Parathyroid adenoma (tissue), 2 donors: ENCODE data around the gene ABHD1.

ENCODE experiments used
- H2AFZ ChIP-seq: fragments of 300-600 bp; sonication (generic); one replicate; pipeline ENCODE4 v1.7.0; 2017; ENCODE audit warnings: antibody characterized with exemption, mild to moderate bottlenecking
- H3K27ac ChIP-seq: fragments of 300-600 bp; sonication (generic); one replicate; pipeline ENCODE4 v1.7.0; 2017
- H3K27me3 ChIP-seq: fragments of 300-600 bp; sonication (generic); one replicate; pipeline ENCODE4 v1.7.0; 2017; ENCODE audit warnings: low read length; ENCODE audit not compliant: control insufficient read depth, insufficient read depth
- H3K36me3 ChIP-seq: fragments of 300-600 bp; sonication (generic); one replicate; pipeline ENCODE4 v1.7.0; 2017; ENCODE audit warnings: low read length; ENCODE audit not compliant: control insufficient read depth, insufficient read depth
- H3K4me1 ChIP-seq: fragments of 300-600 bp; sonication (generic); one replicate; pipeline ENCODE4 v1.7.0; 2017; ENCODE audit warnings: control low read depth
- H3K4me2 ChIP-seq: fragments of 300-600 bp; sonication (generic); one replicate; pipeline ENCODE4 v1.7.0; 2017; ENCODE audit warnings: low read length
- H3K4me3 ChIP-seq: fragments of 300-600 bp; sonication (generic); one replicate; pipeline ENCODE4 v1.7.0; 2017; ENCODE audit warnings: low read depth, low read length
- H3K79me2 ChIP-seq: fragments of 300-600 bp; sonication (generic); one replicate; pipeline ENCODE4 v1.7.0; 2017; ENCODE audit warnings: control low read depth
- H3K9ac ChIP-seq: fragments of 300-600 bp; sonication (generic); one replicate; pipeline ENCODE4 v1.7.0; 2017; ENCODE audit warnings: mild to moderate bottlenecking
- H3K9me3 ChIP-seq: fragments of 300-600 bp; sonication (generic); one replicate; pipeline ENCODE4 v1.7.0; 2017; ENCODE audit warnings: low read length; ENCODE audit not compliant: control insufficient read depth
- TF ChIP-seq, protein P1 (sequence below): fragments of 300-600 bp; sonication (generic); IDR thresholded peaks from one replicate; pipeline ENCODE4 v1.7.0; 2017; ENCODE audit warnings: antibody characterized with exemption, mild to moderate bottlenecking
- donor health status: primary hyperparathyroidism.

Gene ABHD1

DNA sequence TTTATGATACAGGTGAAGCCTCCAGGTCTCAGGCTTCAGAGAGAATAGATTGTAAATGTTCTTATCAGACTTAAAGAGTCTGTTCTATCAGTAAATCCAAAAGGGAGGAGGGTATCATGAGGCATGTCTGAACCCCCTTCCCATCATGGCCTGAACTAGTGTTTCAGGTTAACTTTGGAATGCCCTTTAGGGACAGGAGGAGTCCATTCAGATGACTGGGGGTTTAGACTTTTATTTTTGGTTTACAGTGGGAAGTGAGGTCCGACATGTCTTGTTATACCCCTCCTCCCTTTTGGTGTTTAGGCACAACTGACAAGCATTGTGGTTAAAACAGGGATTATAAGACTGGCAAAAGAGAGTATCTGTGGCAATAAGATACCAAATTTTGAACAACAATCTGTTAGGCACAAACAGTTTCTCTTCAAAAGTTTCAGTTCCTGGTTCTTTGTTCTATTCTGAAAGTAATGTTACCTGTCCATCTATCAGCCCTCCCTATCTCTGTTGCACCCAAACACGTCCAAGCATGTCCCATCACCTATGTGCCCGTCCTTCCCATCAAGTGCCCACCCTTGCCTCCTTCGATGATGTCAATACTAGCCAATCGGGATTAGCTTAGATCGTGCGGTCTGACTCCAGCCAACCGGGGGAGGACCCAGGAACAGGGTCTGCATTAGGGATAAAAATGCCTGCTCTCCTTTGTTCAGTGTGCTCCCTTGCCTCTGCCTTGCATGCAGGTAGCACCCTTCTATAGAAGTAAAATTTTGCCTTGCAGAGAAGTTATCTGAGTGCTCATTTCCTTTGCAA is 41.5 kb downstream of the ABHD1 start:
- H3K79me2 ChIP-seq: no peaks in the 10 kb centered on the region
- no peak overlapping the region for H2AFZ ChIP-seq
- H3K4me1 ChIP-seq: no peaks in the 10 kb centered on the region
- no peak overlapping the region for H3K4me3 ChIP-seq
- no peak overlapping the region for H3K4me2 ChIP-seq
- no peaks in the 10 kb centered on the region for H3K9me3 ChIP-seq
- no peak overlapping the region for H3K9ac ChIP-seq
- H3K36me3 ChIP-seq: no peaks in the 10 kb centered on the region
- no peak overlapping the region for H3K27ac ChIP-seq
- TF ChIP-seq, protein P1, sequence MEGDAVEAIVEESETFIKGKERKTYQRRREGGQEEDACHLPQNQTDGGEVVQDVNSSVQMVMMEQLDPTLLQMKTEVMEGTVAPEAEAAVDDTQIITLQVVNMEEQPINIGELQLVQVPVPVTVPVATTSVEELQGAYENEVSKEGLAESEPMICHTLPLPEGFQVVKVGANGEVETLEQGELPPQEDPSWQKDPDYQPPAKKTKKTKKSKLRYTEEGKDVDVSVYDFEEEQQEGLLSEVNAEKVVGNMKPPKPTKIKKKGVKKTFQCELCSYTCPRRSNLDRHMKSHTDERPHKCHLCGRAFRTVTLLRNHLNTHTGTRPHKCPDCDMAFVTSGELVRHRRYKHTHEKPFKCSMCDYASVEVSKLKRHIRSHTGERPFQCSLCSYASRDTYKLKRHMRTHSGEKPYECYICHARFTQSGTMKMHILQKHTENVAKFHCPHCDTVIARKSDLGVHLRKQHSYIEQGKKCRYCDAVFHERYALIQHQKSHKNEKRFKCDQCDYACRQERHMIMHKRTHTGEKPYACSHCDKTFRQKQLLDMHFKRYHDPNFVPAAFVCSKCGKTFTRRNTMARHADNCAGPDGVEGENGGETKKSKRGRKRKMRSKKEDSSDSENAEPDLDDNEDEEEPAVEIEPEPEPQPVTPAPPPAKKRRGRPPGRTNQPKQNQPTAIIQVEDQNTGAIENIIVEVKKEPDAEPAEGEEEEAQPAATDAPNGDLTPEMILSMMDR: no peak
- H3K27me3 ChIP-seq: no peaks in the 10 kb centered on the region

DNA sequence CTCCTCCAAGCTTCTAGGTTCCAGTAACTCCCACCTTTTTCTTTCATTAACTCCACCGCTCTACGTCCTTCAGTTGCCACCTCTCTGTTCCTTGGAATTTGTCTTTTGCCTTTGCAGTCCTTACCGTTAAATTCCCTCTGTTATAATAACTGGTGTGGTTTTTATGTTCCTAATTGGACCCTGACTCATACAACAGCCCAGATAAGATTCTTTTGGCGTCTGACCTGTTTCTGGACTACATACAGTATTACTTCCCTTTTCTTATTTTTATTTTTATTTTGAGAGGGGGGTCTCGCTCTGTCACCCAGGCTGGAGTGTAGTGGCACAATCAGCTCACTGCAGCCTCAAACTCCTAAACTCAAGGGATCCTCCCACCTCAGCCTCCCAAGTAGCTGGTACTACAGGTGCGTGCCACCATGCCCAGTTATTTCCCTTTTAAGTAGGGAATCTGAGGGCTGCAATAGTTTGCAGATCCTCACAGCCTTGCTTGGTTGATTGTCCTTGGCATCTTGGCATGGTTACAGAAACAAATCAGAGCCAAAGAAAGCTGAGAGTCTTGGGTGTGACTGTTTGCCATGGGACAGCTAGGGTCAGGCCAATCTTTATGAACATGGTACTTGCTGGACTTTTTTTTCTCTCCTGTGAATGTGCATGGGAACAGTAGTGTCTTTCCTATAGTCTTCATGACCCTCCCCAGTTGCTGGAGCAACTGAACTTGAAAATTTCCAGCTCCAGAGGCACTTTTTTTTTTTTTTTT is 47.1 kb downstream of the ABHD1 start:
- Histone ChIP-seq H2AFZ (no peak overlapping the region), H3K36me3 (no peaks in the 10 kb centered on the region), H3K9me3 (no peaks in the 10 kb centered on the region), H3K27ac (no peak overlapping the region), H3K79me2 (no peaks in the 10 kb centered on the region), H3K27me3 (no peaks in the 10 kb centered on the region), H3K4me2 (no peak overlapping the region), H3K4me1 (no peaks in the 10 kb centered on the region), H3K4me3 (no peak overlapping the region), H3K9ac (no peak overlapping the region)
- TF ChIP-seq, protein P1: no peak

DNA sequence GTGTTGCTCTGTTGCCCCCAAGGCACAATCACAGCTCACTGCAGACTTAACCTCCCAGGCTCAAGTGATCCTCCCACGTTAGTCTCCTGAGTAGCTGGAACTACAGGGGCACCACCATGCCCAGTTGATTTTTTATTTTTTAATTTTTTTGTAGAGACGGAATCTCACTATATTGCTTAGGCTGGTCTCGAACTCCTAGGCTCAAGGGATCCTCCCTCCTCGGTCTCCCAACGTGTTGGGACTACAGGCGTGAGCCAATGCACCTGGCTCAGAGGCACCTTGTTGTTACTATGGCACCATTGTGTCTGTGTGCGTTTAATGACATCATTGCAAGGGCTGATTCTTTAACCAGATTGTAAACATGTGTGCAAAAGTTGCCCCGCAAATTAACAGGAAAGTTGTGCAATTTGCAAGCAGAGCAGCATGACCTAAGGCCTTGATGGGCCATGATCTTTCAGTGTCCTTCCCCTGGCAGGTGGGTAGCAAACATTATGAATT is 47.8 kb downstream of the ABHD1 start:
- H3K27ac ChIP-seq: no peak overlapping the region
- no peaks in the 10 kb centered on the region for H3K4me1 ChIP-seq
- TF ChIP-seq, protein P1: no peak
- H2AFZ ChIP-seq: no peak overlapping the region
- H3K4me3 ChIP-seq: no peak overlapping the region
- H3K4me2 ChIP-seq: no peak overlapping the region
- H3K9ac ChIP-seq: no peak overlapping the region
- no peaks in the 10 kb centered on the region for H3K9me3 ChIP-seq
- H3K79me2 ChIP-seq: no peaks in the 10 kb centered on the region
- H3K27me3 ChIP-seq: no peaks in the 10 kb centered on the region
- no peaks in the 10 kb centered on the region for H3K36me3 ChIP-seq

DNA sequence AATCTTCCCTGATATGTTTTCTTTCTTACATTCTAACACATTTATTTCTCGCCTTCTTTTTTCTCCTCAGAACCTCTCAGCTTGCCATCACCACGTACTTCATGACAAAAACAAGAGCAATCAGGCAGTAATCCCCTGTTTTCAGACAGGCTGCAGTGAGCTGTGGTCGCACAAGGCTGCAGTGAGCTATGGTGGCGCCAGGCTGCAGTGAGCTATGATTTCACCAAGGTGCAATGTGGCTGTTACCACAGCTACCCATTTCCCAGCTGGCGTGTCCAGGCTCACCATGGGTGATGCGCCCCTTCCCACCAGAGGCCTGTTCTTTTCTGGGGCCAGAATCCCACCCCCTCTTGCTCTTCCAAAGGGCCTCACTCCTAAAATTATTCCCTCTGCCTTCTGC is 51.0 kb downstream of the ABHD1 start:
- no peak overlapping the region for H3K4me2 ChIP-seq
- no peak overlapping the region for H2AFZ ChIP-seq
- H3K27ac ChIP-seq: no peak overlapping the region
- H3K36me3 ChIP-seq: no peaks in the 10 kb centered on the region
- peaks cover 4% of the 10 kb centered on the region for H3K4me1 ChIP-seq
- no peaks in the 10 kb centered on the region for H3K9me3 ChIP-seq
- TF ChIP-seq, protein P1: no peak
- H3K27me3 ChIP-seq: no peaks in the 10 kb centered on the region
- H3K9ac ChIP-seq: no peak overlapping the region
- no peak overlapping the region for H3K4me3 ChIP-seq
- H3K79me2 ChIP-seq: no peaks in the 10 kb centered on the region
